ENCODE measurements around the gene UIMC1.
"Not testable (repeated sequence)": the region's sequence is repeated elsewhere in the genome, so short reads cannot be mapped to it uniquely, and the experiment has no call there.

UIMC1 gene

GRCh38 chr5:176883700-176884570, 122.6 kb downstream of the UIMC1 start:
- no peak for DNase-seq (ENCODE audit: low spot score)

DNA sequence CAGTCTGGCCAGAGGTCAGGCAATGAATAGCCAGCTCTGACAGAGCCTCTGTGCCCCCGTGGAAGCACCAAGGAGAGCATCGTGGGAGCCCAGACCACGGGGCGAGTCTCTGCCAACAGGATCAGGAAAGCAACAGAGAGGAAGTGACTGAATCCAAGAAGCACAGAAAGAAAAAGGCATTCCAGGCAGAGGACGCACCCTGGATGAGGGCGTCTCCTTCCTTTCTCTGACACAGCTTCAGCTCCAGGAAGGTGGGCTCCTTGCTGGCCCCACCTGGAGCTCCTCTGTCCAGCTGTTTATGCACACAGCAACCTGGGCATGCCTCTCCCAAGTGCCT, 124.0 kb downstream of the UIMC1 start:
- no peak for DNase-seq (ENCODE audit: low spot score)

GRCh38 chr5:176881816-176882566, 124.6 kb downstream of the UIMC1 start:
- DNase-seq (ENCODE audit: low spot score), result no peak

GRCh38 chr5:176881021-176881749, 125.4 kb downstream of the UIMC1 start:
- no peak for DNase-seq (ENCODE audit: low spot score)

DNA sequence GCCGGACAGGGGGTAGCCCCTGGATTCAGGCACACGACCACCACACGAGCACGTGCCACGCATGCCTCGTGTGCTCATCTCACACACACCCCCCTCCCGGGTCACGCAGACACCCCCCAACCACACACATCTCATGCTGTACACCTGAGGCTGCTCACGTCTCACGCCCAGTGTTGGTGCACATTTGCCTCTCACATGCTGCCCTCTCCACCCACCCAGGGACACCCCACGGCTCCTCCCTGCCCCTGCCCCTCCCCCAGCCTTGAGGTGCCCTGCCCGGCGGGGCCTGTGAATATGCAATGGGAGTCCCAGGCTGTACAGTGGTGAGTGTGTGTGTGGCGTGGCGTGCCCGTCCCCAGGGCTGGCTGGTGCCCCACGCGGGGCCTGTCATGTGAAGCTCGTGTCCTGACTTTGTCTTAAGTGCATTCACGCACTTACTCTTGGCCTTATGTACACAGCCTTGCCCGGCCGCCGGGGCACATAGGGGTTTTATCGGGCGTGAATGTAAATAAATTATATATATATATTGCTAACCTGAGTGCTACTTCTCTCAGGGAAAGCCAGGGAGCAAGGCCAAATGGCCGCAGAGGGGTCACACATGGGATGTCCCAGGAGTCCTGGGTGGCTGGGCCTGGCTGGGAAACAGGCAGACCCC, 126.1 kb downstream of the UIMC1 start:
- no peak for DNase-seq (ENCODE audit: low spot score)

DNA sequence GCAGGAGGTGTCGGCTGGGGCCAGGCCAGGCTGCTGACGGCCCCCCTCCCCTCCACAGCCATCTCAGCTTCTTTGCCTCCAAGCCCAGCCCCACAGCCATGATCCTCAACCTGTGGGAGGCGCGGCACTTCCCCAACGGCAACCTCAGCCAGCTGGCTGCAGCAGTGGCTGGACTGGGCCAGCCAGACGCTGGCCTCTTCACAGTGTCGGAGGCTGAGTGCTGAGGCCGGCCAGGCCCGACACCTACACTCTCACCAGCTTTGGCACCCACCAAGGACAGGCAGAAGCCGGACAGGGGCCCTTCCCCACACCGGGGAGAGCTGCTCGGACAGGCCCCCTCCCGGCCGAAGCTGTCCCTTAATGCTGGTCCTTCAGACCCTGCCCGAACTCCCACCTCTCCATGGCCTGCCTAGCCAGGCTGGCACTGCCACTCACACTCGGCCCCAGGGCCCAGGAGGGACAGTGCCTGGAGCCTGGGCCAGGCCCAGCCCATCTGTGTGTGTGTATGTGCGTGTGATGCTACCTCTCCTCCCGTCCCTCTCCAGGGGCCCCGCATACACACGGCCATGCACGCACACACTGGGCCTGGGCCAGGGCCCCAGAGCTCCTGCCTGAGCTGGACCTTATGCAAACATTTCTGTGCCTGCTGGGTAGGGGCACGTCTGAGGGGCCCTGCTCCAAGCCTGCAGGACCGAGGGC, 126.8 kb downstream of the UIMC1 start:
- DNase-seq (ENCODE audit: low spot score), result no peak

- DNase-seq (ENCODE audit: low spot score), result no peak
Observed at GRCh38 chr5:176878906-176879662, 127.5 kb downstream of the UIMC1 start.

DNA sequence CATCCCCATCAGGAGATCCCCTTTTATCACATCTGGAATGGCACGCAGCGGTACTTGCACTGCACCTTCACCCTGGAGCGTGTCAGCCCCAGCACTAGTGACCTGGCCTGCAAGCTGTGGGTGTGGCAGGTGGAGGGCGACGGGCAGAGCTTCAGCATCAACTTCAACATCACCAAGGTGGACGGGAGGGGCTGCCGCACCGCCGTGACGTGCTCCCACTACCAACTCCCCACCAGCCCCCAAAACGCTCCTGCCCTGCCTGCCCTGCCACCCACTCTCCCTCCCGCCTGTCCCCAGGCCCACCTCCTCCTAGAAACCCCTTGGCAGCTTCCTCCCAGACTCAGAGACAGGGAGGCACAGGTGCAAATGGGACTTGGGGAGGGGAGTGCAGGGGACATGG, 128.1 kb downstream of the UIMC1 start:
- no peak for DNase-seq (ENCODE audit: low spot score)

DNA sequence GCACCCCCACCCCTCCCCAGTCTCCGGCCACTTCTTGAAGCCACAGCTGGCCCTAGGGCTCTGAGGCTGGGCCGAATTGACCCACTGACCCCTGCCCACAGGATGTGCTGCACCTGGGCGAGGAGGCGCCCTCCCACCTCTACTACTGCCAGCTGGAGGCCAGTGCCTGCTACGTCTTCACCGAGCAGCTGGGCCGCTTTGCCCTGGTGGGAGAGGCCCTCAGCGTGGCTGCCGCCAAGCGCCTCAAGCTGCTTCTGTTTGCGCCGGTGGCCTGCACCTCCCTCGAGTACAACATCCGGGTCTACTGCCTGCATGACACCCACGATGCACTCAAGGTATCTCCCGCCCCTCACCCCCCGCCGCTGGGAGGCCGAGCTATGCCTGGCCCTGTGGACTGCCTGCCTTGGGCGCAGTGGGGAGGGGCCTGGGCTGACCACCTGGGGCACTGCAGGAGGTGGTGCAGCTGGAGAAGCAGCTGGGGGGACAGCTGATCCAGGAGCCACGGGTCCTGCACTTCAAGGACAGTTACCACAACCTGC, 128.7 kb downstream of the UIMC1 start:
- DNase-seq (ENCODE audit: low spot score), result no peak

DNA sequence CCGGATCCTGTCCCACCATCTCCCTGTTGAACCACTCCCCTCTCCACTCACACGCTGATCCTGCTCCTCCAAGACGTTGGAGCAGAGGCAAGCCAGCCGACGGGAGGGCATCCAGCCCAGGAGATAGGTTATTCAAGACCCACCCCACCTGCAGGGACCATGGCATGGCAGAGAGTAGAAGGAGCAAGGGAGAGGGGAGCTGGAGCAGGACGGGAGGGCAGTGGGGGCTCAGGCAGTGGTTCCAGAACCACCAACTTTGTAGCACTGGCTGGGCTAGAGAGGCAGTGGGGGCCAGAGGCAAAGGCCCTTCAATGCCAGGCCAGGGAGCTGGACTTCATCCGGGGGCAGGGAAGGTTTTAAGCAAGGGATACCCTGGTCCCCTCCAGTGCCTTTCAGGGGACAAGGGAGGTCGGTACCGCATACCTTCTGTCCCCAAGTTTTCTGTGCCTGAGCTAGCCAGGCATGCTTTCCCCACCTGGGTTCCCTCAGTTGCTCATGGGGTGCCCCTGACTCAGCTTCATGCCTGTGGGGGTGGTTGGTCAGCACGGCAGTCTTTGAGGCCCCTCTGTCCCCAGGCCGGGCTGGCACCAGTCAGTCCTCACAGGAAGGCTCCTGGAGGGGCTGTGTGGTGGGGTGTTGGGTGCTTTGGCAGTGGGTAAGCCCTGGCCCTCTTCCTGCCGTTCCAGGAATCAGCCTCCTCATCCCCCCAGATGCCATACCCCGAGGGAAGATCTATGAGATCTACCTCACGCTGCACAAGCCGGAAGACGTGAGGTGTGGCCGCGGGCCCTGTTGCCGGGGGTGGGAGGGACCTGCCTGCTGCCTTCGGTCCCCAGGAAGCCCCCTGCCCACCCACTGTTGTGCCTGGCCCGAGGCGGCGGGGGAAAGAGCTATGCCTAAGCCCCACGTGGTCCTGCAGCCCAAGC, 129.8 kb downstream of the UIMC1 start:
- DNase-seq (ENCODE audit: low spot score), result no peak

DNA sequence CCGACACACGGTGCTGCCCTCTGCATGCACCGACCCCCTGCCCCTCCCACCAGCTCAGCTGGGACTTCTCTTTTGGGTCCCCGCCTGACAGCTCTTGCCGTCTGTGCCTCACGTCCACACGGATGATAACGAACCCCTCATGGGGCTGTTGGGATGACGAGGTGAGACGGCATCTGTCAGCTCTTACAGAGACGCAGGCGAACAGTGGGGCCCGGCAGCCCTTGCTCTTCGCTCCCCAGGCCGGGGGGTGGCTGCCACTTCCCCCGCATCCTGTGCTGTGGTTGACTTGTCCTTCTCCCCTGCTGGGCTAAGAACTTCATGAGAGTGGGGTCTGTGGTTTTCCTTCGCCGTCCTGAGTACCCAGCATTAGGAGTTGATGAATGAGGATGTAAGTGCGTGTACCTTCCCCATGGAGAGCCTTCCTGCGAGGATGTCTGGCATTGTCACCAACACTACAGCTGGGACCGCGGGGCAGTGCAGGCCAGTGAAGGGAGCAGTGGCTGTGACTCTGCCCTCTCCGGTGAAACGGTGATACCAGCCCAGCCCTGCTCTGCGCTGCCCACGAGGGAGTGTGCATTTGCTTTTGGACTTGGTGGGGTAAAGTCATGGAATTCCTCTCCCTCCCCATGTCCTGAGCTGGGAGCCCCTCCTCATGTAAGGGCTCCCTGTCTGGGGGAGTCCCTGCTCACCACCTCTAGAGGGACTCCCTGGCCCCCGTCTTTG, 130.6 kb downstream of the UIMC1 start:
- no peak for DNase-seq (ENCODE audit: low spot score)

GRCh38 chr5:176875014-176875550, 131.5 kb downstream of the UIMC1 start:
- DNase-seq (ENCODE audit: low spot score), result no peak

GRCh38 chr5:176874198-176874780, 132.3 kb downstream of the UIMC1 start:
- DNase-seq (ENCODE audit: low spot score), result no peak

- DNase-seq (ENCODE audit: low spot score), result no peak
Observed at GRCh38 chr5:176873541-176874172, 132.9 kb downstream of the UIMC1 start.

GRCh38 chr5:176873011-176873410, 133.6 kb downstream of the UIMC1 start:
- DNase-seq (ENCODE audit: low spot score), result not testable (repeated sequence)

- DNase-seq (ENCODE audit: low spot score), result not testable (repeated sequence)
Observed at GRCh38 chr5:176872586-176872985, 134.0 kb downstream of the UIMC1 start.

GRCh38 chr5:176870644-176871043, 135.9 kb downstream of the UIMC1 start:
- not testable (repeated sequence) for DNase-seq (ENCODE audit: low spot score)
